ENCODE results near the gene RGPD8.
A peak's percentile ranks its signal among the peaks of the same experiment; 100 is the strongest.
"Not testable (repeated sequence)": the region's sequence is repeated elsewhere in the genome, so short reads cannot be mapped to it uniquely, and the experiment has no call there.

Gene RGPD8

GRCh38 chr2:112435716-112436431 is 2.4 kb upstream of the RGPD8 start:
- not testable (repeated sequence) for DNase-seq (ENCODE audit: low spot score)

- DNase-seq (ENCODE audit: low spot score), result not testable (repeated sequence)
Observed at GRCh38 chr2:112434890-112435715, 1.7 kb upstream of the RGPD8 start.

GRCh38 chr2:112433932-112434730 is 686 bp upstream of the RGPD8 start:
- no peak for DNase-seq (ENCODE audit: low spot score)

- peak; percentile 12 for DNase-seq (ENCODE audit: low spot score)
Observed at GRCh38 chr2:112432735-112433479, 538 bp downstream of the RGPD8 start.

DNA sequence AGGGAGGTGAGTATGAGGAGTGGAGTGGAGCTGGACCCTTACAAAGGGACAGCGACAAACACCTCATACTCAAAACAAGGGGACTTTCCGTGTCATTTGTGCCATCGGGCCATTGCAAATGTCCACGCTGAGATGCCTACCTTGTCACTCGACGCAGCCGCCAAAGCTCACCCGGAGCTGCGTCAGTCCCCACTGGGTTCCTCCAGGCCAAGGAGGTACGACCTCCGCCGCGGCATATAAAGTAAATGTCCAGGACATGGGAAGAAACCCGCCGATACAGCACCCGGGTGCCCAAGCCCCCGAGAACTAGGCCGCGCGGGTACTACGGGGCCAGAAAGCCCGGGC is 1.1 kb downstream of the RGPD8 start:
- not testable (repeated sequence) for DNase-seq (ENCODE audit: low spot score)

- not testable (repeated sequence) for DNase-seq (ENCODE audit: low spot score)
Observed at GRCh38 chr2:112431587-112432295, 1.7 kb downstream of the RGPD8 start.

DNA sequence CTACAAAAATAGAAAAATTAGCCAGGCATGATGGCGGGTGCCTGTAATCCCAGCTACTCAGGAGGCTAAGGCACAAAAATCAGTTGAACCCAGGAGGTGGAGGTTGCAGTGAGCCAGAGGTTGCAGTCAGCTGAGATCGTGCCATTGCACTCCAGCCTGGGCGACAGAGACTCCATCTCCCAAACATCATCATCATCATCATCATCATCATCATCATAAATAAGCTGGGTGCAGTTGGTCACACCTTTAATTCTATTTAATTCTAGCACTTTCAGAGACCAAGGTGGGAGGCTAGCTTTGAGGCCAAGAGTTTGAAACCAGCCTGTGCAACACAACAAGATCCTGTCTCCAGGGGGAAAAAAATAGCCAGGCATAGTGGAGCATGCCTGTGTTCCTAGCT is 8.9 kb downstream of the RGPD8 start:
- DNase-seq (ENCODE audit: low spot score), result not testable (repeated sequence)

GRCh38 chr2:112416860-112417259 is 16.6 kb downstream of the RGPD8 start:
- not testable (repeated sequence) for DNase-seq (ENCODE audit: low spot score)

DNA sequence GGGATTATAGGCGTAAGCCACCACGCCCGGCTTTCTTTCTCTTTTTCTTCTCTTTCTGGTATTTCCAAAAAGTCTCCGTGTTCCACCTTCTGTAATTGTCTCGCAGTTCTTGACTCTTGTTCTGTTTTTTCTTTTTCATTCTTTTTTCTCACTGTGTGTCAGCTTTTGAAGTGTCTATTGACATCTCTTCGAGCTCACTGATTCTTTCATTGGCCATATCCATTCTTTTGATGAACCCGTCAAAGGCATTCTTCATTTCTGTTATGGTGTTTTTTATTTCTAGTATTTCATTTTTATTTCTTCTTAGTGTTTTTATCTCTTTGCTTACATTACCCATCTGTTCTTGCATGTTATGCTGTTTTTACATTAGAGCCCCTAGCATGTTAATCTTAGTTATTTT is 73.4 kb downstream of the RGPD8 start:
- not testable (repeated sequence) for DNase-seq (ENCODE audit: low spot score)

GRCh38 chr2:112354335-112354734 is 79.1 kb downstream of the RGPD8 start:
- DNase-seq (ENCODE audit: low spot score), result not testable (repeated sequence)

GRCh38 chr2:112352809-112353603 is 80.4 kb downstream of the RGPD8 start:
- DNase-seq (ENCODE audit: low spot score), result not testable (repeated sequence)

DNA sequence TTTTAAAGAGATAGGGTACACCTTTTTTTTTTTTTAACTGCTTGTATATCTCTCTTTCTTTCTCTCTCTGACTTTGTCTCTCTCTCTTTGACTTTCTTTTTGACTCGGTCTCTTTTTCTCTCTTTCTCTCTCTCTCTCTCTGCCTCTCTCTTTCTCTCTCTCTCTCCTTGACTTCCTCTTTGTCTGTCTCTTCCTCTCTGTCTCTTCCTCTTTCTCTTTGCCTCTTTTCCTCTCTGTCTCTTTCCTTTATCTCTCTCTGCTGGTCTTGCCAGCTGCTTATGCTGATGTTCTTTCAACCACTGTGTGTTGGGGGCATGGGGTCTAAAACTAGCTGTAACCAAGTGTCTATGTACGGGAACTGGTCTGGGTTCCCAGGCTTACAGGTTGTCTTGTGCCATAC is 81.2 kb downstream of the RGPD8 start:
- not testable (repeated sequence) for DNase-seq (ENCODE audit: low spot score)

GRCh38 chr2:112345030-112346027 is 88.1 kb downstream of the RGPD8 start:
- no peak for DNase-seq (ENCODE audit: low spot score)

DNA sequence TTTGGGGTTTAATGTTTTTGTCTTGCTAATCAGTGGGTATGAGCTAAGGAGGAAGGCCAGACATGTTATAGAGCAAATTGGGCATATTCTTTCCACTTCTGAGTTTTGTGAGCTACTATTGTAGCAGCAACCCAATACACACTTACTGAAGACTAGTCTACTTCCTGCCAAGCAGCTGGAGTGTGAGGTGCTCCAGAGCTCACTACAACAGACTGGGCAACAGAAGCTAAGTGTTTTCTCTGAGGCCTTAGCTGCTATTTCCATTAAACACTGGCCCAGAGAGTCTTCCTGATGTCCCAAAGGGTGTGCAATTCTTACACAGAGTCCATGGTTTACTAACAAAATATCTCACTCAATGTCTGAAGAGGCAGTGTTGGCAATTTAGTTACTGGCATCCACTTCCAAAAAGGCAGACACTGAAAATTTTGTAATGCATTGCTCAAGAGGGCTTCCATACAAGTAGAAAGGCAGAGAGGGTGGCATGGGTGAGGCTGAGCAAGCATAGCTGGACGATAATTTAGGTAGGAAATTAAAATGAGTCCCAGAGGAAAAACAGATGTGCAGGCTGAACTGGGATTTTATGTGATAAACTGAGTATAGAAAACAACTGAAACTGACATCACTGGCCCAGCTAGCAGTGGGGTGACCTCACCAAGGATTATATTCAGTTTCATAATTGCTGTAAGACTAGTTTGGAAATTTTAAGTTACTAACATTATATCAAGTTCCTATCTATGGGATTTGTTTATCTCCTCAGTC is 89.4 kb downstream of the RGPD8 start:
- no peak for DNase-seq (ENCODE audit: low spot score)

DNA sequence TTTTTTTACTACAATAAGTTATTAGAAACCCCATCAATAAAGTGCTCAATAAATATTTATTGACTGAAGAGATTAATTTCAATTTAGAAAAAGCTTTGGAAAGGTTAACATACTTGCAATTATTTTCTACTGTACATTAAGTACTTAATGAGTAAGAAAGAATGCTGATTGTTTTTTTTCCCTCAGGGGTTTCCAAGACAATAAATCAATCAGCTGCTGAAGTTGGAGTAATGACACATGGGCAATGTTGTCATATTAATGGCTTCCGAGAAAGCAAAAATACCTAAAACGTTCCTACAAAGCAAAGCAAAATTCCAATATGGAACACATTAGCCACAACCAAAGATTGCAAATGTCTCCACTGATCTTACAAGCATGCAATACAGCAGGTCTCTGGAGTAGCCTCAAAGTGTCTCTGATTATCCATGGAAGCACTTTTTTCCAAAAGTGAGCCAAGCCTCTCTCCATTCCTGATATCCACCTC is 91.3 kb downstream of the RGPD8 start:
- DNase-seq (ENCODE audit: low spot score), result no peak

DNA sequence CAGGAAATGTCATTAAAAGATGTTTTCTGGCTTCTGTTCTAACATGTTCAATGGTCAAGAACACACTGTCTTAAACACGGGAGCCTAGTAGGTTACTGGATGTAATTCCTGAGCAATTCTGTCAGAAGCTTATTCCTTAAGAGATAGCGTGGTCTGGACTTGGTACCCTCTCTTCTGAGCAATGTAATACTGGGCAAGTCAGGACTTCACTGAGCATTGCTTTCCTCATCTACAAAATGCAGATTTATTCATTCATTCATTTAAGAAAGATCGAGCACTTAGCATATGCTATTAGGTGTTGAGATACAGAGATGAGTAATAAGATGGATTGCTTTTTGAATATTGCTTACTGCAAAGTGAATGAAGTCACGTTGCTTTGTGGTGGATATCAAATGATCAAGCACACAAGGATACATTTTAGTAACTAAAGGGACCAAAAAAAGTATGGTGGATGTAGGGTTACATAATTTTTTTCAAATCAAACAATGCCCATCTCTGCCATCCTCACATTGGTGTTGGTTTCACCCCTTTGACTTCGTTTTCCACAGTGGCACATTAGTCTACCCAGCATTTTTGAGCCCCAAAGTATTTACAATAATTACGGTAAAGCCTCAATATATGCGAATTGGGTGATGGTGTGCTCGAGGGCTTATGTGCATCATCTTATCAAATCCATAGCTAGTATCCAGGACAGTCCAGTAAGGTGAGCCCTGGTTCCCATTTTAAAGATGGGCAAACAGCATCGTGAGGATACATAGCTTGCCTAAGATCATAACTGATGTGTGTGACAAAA is 92.8 kb downstream of the RGPD8 start:
- DNase-seq (ENCODE audit: low spot score), result no peak

DNA sequence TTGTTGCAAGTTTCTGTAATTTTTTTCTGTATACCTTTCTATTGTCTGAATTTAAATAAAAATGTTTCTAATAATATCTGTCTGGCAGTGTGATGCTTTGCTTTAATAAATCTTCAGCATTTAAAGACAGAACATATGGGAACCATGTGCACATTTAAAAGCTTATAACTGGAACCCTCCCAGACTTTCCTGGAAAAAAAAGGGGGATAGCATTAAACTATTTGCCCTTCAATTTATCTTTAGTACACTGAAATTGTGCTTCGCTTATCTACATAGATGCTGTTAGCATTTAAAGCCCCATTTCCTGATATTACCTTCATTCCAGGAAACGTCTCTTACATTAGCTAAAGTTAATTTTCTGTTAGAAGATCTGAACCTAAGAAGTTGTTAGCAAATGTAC is 93.5 kb downstream of the RGPD8 start:
- no peak for DNase-seq (ENCODE audit: low spot score)

Data from CD4-positive, alpha-beta T cell treated with Interleukin-2 at 100 ng/mL for 4 hours (primary cell).